Smooth muscle cell (in vitro differentiated cells): Measurements from ENCODE around the gene TAF3. TPM values are rescaled to one million over a fixed set of nuclear protein-coding genes. Genes with fewer than 3 reads are reported as not detected.

Source experiments
- DNase-seq: peaks from one replicate; lab custom pipeline; 2025; ENCODE audit not compliant: unreplicated experiment; lab: John Stamatoyannopoulos, UW
- H2AFZ ChIP-seq: fragments of 200-600 bp; sonication (generic); 2 replicates; pipeline ENCODE4 v1.6.0; 2016; ENCODE audit warnings: antibody characterized with exemption, low read depth, mild to moderate bottlenecking
- H3F3A ChIP-seq: fragments of 200-600 bp; sonication (generic); 2 replicates; pipeline ENCODE4 v1.6.0; 2017; ENCODE audit warnings: antibody characterized with exemption, low read depth
- H3K27ac ChIP-seq: fragments of 200-600 bp; sonication (generic); 2 replicates; pipeline ENCODE4 v1.5.1; 2016; ENCODE audit warnings: low read depth, mild to moderate bottlenecking
- H3K27me3 ChIP-seq: fragments of 200-600 bp; sonication (generic); 2 replicates; pipeline ENCODE4 v1.6.1; 2016; ENCODE audit warnings: low read depth, mild to moderate bottlenecking
- H3K36me3 ChIP-seq: fragments of 200-600 bp; sonication (generic); 2 replicates; pipeline ENCODE4 v1.5.1; 2016; ENCODE audit warnings: low read depth
- H3K4me1 ChIP-seq: fragments of 200-600 bp; sonication (generic); 2 replicates; pipeline ENCODE4 v1.5.1; 2016; ENCODE audit warnings: low read depth
- H3K4me2 ChIP-seq: fragments of 200-600 bp; sonication (generic); 2 replicates; pipeline ENCODE4 v1.6.0; 2016; ENCODE audit warnings: mild to moderate bottlenecking
- H3K4me3 ChIP-seq: fragments of 200-600 bp; sonication (generic); 2 replicates; pipeline ENCODE4 v1.5.1; 2016; ENCODE audit warnings: mild to moderate bottlenecking
- H3K79me2 ChIP-seq: fragments of 200-600 bp; sonication (generic); 2 replicates; pipeline ENCODE4 v1.6.0; 2016; ENCODE audit warnings: low read depth, mild to moderate bottlenecking
- H3K9ac ChIP-seq: fragments of 200-600 bp; sonication (generic); 2 replicates; pipeline ENCODE4 v1.6.0; 2016; ENCODE audit warnings: low read depth
- H3K9me3 ChIP-seq: fragments of 200-600 bp; sonication (generic); replicated peaks from 2 replicates; pipeline ENCODE4 v1.5.1; 2016; ENCODE audit warnings: low read depth
- H4K20me1 ChIP-seq: fragments of 200-600 bp; sonication (generic); 2 replicates; pipeline ENCODE4 v1.6.0; 2016; ENCODE audit warnings: low read depth
- WGBS: methylation state at CpG from one replicate; pipeline ENCODE4 v1.1.7; 2016; ENCODE audit warnings: low lambda C conversion rate; 5-methylcytosine and 5-hydroxymethylcytosine counted together
- polyA plus RNA-seq: library from polyadenylated mRNA; unstranded; fragments of >200 nt; fragmentation: Nextera tagmentation; extraction: Ambion mirVana; gene quantifications from 2 replicates; pipeline ENCODE4 v1.2.1, GENCODE V29; 2016
- total RNA-seq: library from RNA; depleted of rRNA; stranded (reverse); fragments of >200 nt; gene quantifications from 2 replicates; pipeline ENCODE4 v1.2.3, GENCODE V29; 2014
- TF ChIP-seq, protein P1 (sequence below): fragments of 200-600 bp; sonication (generic); IDR thresholded peaks from 2 replicates; pipeline ENCODE4 v1.5.1; 2017; ENCODE audit warnings: borderline replicate concordance, mild to moderate bottlenecking, antibody characterized with exemption; ENCODE audit not compliant: insufficient read depth, poor library complexity, severe bottlenecking

The TAF3 gene
- total and polyA plus RNA-seq, 2 experiments from 2014 or later, result 3.7 to 7.0 TPM

DNA sequence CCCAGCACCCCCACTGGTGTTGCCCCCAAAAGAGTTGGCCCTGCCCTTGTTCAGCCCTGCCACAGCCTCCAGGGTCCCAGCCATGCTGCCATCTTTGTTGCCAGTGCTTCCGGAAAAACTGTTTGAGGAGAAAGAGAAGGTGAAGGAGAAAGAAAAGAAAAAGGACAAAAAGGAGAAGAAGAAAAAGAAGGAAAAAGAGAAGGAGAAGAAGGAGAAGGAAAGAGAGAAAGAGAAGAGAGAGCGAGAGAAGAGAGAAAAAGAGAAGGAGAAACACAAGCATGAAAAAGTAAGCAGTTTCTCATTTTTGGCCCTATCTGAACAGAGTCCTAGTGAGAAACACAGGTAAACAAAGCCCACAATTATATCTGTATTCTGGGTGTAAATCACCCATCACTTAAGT, 147.2 kb downstream of the TAF3 start:
- no peaks in the 10 kb centered on the region for H3K27me3 ChIP-seq
- H3F3A ChIP-seq, result no peaks in the 10 kb centered on the region
- H3K9ac ChIP-seq, result no peak overlapping the region
- H3K79me2 ChIP-seq, result peaks cover 3% of the 10 kb centered on the region
- H3K4me2 ChIP-seq, result no peak overlapping the region
- H3K9me3 ChIP-seq, result no peaks in the 10 kb centered on the region
- no peaks in the 10 kb centered on the region for H3K36me3 ChIP-seq
- TF ChIP-seq, protein P1, sequence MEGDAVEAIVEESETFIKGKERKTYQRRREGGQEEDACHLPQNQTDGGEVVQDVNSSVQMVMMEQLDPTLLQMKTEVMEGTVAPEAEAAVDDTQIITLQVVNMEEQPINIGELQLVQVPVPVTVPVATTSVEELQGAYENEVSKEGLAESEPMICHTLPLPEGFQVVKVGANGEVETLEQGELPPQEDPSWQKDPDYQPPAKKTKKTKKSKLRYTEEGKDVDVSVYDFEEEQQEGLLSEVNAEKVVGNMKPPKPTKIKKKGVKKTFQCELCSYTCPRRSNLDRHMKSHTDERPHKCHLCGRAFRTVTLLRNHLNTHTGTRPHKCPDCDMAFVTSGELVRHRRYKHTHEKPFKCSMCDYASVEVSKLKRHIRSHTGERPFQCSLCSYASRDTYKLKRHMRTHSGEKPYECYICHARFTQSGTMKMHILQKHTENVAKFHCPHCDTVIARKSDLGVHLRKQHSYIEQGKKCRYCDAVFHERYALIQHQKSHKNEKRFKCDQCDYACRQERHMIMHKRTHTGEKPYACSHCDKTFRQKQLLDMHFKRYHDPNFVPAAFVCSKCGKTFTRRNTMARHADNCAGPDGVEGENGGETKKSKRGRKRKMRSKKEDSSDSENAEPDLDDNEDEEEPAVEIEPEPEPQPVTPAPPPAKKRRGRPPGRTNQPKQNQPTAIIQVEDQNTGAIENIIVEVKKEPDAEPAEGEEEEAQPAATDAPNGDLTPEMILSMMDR, result no peak
- H3K27ac ChIP-seq, result no peak overlapping the region
- H4K20me1 ChIP-seq, result peaks cover 52% of the 10 kb centered on the region
- H3K4me3 ChIP-seq, result no peak overlapping the region
- WGBS, result 87% methylated on average over 2 of the region's 2 CpGs
- DNase-seq, result no peak
- no peak overlapping the region for H2AFZ ChIP-seq
- H3K4me1 ChIP-seq, result no peaks in the 10 kb centered on the region

DNA sequence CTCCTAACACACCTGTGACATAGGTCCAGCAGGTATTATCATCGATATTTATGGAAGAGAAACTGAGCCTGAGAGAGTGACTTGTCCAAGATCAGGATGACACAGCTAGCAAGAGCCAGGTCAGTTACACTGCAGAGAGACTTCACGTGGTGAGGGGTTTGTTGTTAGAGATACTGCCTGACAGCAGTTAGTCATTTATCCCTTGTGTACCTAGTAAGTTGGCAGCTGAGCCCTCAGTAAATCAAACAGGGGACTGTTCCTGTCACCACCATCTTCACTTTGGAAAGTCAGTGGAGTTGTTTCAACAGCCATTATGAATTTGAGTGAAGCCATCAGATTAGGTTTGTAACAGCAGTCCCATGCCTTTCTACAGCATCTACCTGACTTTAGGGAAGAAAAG, 148.7 kb downstream of the TAF3 start:
- Histone ChIP-seq H2AFZ (no peak overlapping the region), H3K4me2 (no peak overlapping the region), H3K27me3 (no peaks in the 10 kb centered on the region), H3K9me3 (no peaks in the 10 kb centered on the region), H3K4me3 (no peak overlapping the region), H4K20me1 (peaks cover 55% of the 10 kb centered on the region), H3K36me3 (no peaks in the 10 kb centered on the region), H3F3A (no peaks in the 10 kb centered on the region), H3K4me1 (no peaks in the 10 kb centered on the region), H3K9ac (no peak overlapping the region), H3K79me2 (peaks cover 3% of the 10 kb centered on the region), H3K27ac (no peak overlapping the region)
- TF ChIP-seq, protein P1, result no peak
- DNase-seq, result no peak
- 78% methylated on average over 2 of the region's 2 CpGs for WGBS

DNA sequence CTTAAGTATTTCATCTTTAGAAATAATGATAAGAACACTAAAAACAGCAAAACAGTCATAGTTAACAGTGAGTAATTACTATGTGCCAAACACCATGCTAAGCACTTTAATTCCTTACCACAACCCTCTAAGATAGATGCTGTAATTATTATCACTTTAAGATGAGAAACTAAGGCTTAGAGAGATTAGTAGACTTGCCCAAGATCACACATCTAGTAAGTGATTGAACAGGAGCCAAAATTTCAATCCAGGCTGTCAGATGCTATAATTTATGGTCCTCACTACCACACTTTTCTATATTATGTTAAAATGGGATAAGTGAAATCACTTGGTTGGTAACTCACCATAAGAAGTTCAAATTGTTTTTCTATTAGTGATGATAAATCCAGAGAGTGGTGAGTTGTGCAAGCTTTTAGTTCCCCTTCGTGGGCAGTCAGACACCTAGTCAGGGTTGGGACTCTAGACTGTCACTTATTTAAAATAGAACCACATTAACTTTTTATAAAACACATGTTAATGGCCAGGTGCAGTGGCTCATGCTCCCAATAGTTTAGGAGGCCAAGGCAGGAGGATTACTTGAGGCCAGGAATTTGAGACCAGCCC, 150.3 kb downstream of the TAF3 start:
- peaks cover 3% of the 10 kb centered on the region for H3K79me2 ChIP-seq
- no peaks in the 10 kb centered on the region for H3K9me3 ChIP-seq
- H3K27ac ChIP-seq, result no peak overlapping the region
- no peak overlapping the region for H3K4me2 ChIP-seq
- no peak overlapping the region for H2AFZ ChIP-seq
- H3K36me3 ChIP-seq, result no peaks in the 10 kb centered on the region
- no peak overlapping the region for H3K9ac ChIP-seq
- TF ChIP-seq, protein P1, result no peak
- H3K4me3 ChIP-seq, result no peak overlapping the region
- WGBS, result 84% methylated on average over 1 of the region's 1 CpG
- H3K27me3 ChIP-seq, result no peaks in the 10 kb centered on the region
- no peaks in the 10 kb centered on the region for H3K4me1 ChIP-seq
- peaks cover 50% of the 10 kb centered on the region for H4K20me1 ChIP-seq
- no peaks in the 10 kb centered on the region for H3F3A ChIP-seq
- DNase-seq, result no peak

DNA sequence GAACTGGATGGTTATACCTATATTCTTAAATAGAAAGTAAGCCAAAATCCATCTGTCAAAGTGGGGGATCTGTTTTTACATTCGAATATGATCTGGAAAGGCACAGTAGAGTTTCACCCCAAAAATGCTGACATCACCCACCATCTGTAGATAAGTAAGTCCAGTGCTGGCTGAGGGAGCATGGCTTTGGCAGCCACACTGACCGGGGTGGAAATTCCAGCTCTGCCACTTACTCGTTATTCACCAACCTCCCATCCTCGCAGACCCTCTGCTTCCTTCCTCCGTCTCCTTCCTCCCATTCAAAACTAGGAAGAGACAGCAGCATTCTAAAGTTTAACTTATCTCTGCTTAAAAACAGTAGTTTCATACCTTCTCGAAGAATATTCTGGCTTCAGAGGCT, 151.3 kb downstream of the TAF3 start:
- Histone ChIP-seq H4K20me1 (peaks cover 50% of the 10 kb centered on the region), H3K27me3 (no peaks in the 10 kb centered on the region), H3K79me2 (peaks cover 3% of the 10 kb centered on the region), H3K9ac (no peak overlapping the region), H3K27ac (no peak overlapping the region), H3K4me1 (no peaks in the 10 kb centered on the region), H3K36me3 (no peaks in the 10 kb centered on the region), H3K4me2 (no peak overlapping the region), H3F3A (no peaks in the 10 kb centered on the region), H2AFZ (no peak overlapping the region), H3K9me3 (no peaks in the 10 kb centered on the region), H3K4me3 (no peak overlapping the region)
- TF ChIP-seq, protein P1, result no peak
- DNase-seq, result no peak
- 64% methylated on average over 6 of the region's 6 CpGs for WGBS
